ENCODE data around the gene SLC22A1. TPM values are rescaled to one million over a fixed set of nuclear protein-coding genes. Genes with fewer than 3 reads are reported as not detected.
"Not testable (repeated sequence)": the region's sequence is repeated elsewhere in the genome, so short reads cannot be mapped to it uniquely, and the experiment has no call there.

SLC22A1 gene
- polyA plus RNA-seq, 10 donors, result 0.15 to 2.0 (median 0.67) TPM; not detected in 2

- DNase-seq, result no peak
These were observed 28.6 kb upstream of the SLC22A1 start for GRCh38 chr6:160093061-160093460.

DNA sequence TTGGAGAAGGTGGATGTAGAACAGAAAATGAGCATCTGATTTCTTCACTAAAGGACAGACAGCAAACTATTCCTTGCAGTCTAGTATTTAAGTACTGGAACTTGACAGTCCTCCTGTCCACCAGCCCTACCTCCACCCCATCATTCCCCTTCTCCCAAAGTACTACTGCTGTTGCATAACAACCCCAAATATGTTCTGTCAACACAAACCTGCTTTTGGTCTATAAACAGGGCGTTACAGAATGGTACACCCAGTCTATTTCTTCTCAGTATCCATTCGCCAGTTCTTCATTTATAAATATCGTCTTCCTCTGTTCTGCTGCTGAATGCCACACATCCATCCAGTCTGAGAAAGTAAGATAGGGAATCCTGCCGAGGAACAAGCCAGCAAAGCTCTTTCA is 27.7 kb upstream of the SLC22A1 start:
- no peak for DNase-seq

- DNase-seq, result no peak
These were observed 26.3 kb upstream of the SLC22A1 start for GRCh38 chr6:160095146-160095845.

DNA sequence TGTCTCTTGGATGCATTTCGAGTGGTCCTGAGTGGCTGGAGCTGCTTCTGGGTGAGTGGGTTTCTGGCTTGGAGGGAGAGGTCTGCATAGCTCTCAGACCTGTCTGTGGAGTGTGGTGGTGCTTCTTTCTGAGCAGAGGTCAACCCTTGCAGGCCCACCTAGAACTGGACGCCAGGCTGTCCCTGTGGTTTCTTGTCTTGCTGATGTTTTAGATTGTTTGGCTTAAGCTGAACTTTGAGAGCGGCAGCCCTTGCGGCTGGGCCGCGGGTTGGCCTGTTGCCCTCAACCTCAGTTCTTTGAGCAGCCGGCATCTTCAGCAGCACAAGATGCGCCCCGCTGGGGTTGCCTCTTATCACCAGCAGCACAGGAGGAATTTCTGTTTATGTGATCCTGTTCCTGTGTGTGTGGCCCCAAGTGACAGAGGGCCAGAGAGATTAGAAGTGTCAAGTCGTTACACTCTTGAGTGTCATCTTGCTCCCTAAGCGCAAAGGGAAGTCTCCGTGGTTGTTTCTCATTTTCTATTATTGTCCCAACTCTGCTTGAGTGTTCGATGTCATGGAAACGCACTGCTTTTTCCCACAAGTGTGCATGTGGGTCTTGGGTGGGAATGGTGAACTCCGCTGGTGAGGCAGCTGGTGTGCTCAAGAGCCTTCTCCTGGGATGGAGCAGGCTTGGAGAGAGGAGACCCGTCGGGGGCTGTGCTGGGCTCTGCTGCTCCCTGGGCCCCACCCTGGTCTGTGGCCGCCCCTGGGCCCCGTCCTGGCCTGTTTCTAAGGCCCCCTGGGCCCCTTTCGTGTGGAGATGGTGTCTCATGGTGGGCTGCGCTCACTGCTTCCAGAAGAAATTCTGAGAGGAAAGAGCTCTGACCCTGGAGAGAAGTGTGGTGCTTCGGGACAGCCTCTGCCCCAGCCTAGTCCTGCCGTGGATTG is 20.1 kb upstream of the SLC22A1 start:
- DNase-seq, result no peak

GRCh38 chr6:160102399-160102798 is 19.2 kb upstream of the SLC22A1 start:
- DNase-seq, result no peak

GRCh38 chr6:160102956-160103824 is 18.4 kb upstream of the SLC22A1 start:
- peak in 2 of 3 donors; percentile 13 to 31 for DNase-seq

GRCh38 chr6:160103825-160104100 is 17.9 kb upstream of the SLC22A1 start:
- DNase-seq, result no peak

DNA sequence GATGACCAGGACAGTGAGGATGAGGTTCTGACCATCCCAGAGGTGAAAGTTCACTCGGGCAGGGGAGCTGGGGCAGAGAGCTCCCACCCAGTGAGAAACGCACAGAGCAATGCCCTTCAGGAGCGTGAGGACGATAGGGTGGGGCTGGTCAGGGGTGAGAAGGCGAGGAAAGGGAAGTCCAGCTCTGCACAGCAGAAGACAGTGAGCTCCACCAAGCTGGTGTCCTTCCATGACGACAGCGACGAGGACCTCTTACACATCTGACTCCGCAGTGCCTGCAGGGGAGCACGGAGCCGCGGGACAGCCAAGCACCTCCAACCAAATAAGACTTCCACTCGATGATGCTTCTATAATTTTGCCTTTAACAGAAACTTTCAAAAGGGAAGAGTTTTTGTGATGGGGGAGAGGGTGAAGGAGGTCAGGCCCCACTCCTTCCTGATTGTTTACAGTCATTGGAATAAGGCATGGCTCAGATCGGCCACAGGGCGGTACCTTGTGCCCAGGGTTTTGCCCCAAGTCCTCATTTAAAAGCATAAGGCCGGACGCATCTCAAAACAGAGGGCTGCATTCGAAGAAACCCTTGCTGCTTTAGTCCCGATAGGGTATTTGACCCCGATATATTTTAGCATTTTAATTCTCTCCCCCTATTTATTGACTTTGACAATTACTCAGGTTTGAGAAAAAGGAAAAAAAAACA is 16.6 kb upstream of the SLC22A1 start:
- DNase-seq, result no peak

DNA sequence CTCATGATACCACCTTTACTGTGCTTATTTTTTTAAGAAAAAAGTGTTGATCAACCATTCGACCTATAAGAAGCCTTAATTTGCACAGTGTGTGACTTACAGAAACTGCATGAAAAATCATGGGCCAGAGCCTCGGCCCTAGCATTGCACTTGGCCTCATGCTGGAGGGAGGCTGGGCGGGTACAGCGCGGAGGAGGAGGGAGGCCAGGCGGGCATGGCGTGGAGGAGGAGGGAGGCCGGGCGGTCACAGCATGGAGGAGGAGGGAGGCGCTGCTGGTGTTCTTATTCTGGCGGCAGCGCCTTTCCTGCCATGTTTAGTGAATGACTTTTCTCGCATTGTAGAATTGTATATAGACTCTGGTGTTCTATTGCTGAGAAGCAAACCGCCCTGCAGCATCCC is 15.6 kb upstream of the SLC22A1 start:
- DNase-seq, result no peak

GRCh38 chr6:160106701-160107100 is 14.9 kb upstream of the SLC22A1 start:
- no peak for DNase-seq

GRCh38 chr6:160108077-160108476 is 13.5 kb upstream of the SLC22A1 start:
- DNase-seq, result no peak

DNA sequence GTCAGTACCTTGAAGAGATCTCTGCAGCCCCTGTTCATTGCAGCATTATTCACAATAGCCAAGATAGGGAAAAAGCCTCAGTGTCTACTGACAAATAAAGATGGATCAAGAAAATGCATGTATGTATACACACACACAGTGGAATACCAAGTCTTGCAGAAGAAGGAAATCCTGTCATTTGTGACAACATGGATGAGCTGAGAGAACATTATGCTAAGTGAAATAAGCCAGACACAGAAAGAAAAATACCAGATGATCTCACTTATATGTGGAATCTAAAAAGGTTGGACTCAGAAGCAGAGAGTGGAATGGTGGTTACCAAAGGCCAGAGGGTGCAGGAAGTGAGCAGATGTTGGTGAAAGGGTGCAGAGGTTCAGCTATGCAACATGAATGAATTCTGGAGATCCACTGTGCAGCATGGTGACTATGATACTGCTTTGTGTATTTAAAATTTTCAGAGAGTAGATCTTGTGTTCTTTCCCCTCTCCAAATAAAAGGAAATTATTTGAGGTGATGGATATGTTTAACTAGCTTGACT is 11.0 kb upstream of the SLC22A1 start:
- no peak for DNase-seq

DNA sequence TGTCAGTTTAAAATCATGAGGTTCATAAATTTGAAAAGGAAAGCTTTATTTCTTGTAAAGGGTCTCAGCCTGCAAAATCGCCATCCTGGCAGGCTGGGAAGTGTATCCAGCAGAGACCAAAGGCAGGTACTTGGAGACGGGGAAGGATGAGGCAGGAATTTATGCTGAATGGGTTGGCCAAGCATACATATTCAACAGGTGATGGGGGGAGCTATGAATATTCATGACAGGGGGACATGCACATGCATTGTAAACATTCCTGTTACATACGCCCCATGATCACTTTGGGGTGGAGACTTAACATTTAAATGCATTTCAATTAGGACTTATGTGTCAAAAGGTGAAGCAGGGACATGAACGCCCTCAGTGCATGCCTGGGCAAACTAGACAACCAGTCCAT is 9.8 kb upstream of the SLC22A1 start:
- no peak for DNase-seq

DNA sequence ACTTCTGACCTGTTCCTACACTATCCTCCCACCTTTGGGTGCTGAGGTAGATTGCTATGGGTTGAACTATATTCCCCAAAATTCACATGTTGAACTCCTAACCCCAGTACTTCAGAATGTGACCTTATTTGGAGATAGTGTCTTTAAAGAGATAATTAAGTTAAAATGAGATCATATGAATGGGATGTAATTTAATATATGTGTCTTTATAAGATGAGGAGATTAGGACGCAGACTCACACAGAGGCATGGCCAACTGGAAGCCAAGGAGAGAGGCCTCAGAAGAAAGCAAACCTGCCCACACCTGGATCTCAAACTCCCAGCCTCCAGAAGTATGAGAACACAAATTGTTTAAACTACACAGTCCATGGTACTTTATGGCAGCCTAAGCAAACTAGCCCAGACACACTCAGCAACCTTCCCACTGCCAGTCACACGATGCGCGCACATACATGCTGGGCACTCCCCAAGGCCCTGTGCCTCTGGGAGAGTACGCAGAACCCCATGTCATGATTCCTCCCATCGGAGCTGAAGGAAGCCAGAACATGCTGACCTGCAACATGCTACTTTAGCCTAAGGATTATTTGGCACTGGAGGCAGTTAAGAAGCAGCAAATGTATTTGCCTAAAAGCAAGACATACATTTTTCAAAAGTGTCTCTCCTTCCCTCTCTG is 8.9 kb upstream of the SLC22A1 start:
- DNase-seq, result no peak

DNA sequence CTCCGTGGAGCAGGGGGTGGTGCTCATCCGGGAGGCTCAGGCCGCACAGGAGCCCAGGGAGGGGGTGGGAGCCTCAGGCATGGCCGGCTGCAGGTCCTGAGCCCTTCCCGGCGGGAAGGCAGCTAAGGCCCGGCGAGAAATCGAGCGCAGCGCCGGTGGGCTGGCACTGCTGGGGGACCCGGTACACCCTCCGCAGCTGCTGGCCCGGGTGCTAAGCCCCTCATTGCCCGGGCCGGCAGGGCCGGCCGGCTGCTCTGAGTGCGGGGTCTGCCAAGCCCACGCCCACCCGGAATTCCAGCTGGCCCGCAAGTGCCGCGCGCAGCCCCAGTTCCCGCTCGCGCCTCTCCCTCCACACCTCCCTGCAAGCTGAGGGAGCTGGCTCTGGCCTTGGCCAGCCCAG is 7.1 kb upstream of the SLC22A1 start:
- not testable (repeated sequence) for DNase-seq

DNA sequence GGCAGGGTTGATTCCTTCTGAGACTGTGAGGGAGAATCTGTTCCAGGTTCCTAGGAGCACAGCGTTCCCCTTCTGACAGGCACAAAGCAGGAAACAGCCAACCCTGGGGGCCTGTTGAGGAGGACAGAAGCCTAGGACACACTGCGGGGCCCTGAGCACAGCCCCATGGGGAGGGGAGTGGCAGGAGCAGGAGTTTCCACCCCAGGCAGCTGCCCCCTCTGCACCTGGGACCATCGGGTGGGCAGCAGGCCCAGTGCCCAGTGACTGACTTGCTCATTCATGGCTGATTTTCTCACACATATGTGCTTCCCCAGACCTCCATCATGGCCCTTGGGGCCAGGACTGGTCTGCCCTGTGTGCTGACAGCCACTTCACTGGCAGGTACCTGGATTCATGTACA is 6.2 kb upstream of the SLC22A1 start:
- no peak for DNase-seq

- DNase-seq, result no peak
These were observed 5.2 kb upstream of the SLC22A1 start for GRCh38 chr6:160116411-160116810.

GRCh38 chr6:160117137-160117536 is 4.5 kb upstream of the SLC22A1 start:
- no peak for DNase-seq

- DNase-seq, result no peak
These were observed 2.9 kb upstream of the SLC22A1 start for GRCh38 chr6:160118620-160119229.

DNA sequence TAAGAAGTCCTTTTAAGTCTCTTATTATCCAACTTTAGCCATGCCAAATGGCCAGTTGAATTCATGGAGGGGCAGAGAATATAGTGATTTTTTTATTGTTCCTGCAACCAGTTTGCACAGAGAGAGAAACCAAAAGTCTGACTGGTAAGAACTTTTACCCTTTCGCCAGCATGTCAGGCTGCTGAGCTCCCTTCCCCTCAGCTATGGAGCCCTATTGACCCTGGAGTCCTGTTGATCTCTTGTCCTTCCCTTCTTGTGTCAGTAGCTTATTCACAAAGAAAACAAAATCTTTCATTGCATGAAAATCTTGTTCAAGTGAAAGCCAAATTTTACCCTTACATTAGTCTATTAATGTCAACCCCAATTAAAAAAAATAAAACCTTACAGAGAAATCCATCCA is 1.5 kb upstream of the SLC22A1 start:
- DNase-seq, result no peak

All from muscle of back (tissue), 11 donors.